Sigmoid colon (tissue), 4 donors: ENCODE results near the gene OR2A12.

Experiments
- EP300 ChIP-seq, 4 donors: sonication (generic); formaldehyde crosslinking; IDR thresholded peaks; one replicate each; pipeline ENCODE4 v1.6.1; 2017; ENCODE audit warnings: antibody characterized with exemption in 4 of 4
- POLR2A ChIP-seq, 2 donors: fragments of 450-650 bp; IDR thresholded peaks; one replicate each; pipeline ENCODE4 v1.6.1; 2016; ENCODE audit warnings: antibody characterized with exemption in 2 of 2, mild to moderate bottlenecking in 2 of 2, moderate library complexity in 2 of 2
- POLR2AphosphoS5 ChIP-seq, 4 donors: sonication (generic); formaldehyde crosslinking; IDR thresholded peaks; one replicate each; pipeline ENCODE4 v1.6.1; 2017; ENCODE audit warnings: antibody characterized with exemption in 4 of 4
- TF ChIP-seq, protein P1 (sequence below), 4 experiments: fragments of 450-650 bp in 3 of 4; fragments of 200-600 bp in 1 of 4; IDR thresholded peaks; one replicate each; pipeline ENCODE4 v1.5.1; 2016 to 2019; ENCODE audit warnings: antibody characterized with exemption in 4 of 4, mild to moderate bottlenecking in 3 of 4, moderate library complexity in 2 of 4

DNA sequence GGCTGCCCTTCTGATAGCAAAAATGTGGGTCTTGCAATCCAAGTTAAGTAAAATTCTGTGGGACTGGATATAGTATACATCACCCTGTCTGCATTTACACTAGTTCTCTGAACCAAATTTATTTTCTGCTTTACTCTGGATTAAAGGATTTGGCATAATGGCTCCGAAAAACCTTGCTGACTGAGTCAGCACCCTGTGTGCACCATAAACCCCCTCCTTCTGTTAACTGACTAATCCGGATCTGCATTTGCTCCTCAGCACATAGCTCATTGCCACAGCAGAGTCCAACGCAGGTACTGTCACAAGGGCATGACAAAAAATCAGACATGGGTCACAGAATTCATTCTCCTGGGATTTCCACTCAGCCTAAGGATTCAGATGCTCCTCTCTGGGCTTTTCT is 36.0 kb upstream of the OR2A12 start:
- TF ChIP-seq, protein P1, sequence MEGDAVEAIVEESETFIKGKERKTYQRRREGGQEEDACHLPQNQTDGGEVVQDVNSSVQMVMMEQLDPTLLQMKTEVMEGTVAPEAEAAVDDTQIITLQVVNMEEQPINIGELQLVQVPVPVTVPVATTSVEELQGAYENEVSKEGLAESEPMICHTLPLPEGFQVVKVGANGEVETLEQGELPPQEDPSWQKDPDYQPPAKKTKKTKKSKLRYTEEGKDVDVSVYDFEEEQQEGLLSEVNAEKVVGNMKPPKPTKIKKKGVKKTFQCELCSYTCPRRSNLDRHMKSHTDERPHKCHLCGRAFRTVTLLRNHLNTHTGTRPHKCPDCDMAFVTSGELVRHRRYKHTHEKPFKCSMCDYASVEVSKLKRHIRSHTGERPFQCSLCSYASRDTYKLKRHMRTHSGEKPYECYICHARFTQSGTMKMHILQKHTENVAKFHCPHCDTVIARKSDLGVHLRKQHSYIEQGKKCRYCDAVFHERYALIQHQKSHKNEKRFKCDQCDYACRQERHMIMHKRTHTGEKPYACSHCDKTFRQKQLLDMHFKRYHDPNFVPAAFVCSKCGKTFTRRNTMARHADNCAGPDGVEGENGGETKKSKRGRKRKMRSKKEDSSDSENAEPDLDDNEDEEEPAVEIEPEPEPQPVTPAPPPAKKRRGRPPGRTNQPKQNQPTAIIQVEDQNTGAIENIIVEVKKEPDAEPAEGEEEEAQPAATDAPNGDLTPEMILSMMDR (IDR thresholded peaks at IDR 0.05), result no peak
- TF ChIP-seq POLR2AphosphoS5 (IDR thresholded peaks at IDR 0.05) (no peak), POLR2A (IDR thresholded peaks at IDR 0.05) (no peak), EP300 (IDR thresholded peaks at IDR 0.05) (no peak)
